Suprapubic skin (tissue), 4 donors: ENCODE data around the gene NAA35.

Source experiments
- CTCF ChIP-seq, 2 donors: fragments of 200-600 bp in 1 of 2; fragments of 450-650 bp in 1 of 2; sonication (generic) in 1 of 2; IDR thresholded peaks; one replicate each; pipeline ENCODE4 v1.5.1; 2016 to 2019; ENCODE audit warnings: antibody characterized with exemption in 2 of 2, mild to moderate bottlenecking in 1 of 2, moderate library complexity in 1 of 2
- EP300 ChIP-seq: sonication (generic); formaldehyde crosslinking; IDR thresholded peaks from one replicate; pipeline ENCODE4 v1.6.1; 2017; ENCODE audit warnings: antibody characterized with exemption
- POLR2A ChIP-seq, 2 donors: fragments of 450-650 bp; IDR thresholded peaks; one replicate each; pipeline ENCODE4 v1.6.1; 2017; ENCODE audit warnings: antibody characterized with exemption in 2 of 2, mild to moderate bottlenecking in 2 of 2, moderate library complexity in 2 of 2
- POLR2AphosphoS5 ChIP-seq, 3 donors: sonication (generic); formaldehyde crosslinking; IDR thresholded peaks; one replicate each; pipeline ENCODE4 v1.6.1; 2017; ENCODE audit warnings: antibody characterized with exemption in 3 of 3

- no peak for TF ChIP-seq CTCF (IDR thresholded peaks at IDR 0.05)
- no peak for TF ChIP-seq POLR2A (IDR thresholded peaks at IDR 0.05)
- TF ChIP-seq POLR2AphosphoS5 (IDR thresholded peaks at IDR 0.05): no peak
- TF ChIP-seq EP300: no peak
Measured at GRCh38 chr9:85978496-85978895, 37.5 kb downstream of the NAA35 start.
